CD14-positive monocyte (primary cell): ENCODE measurements around the gene NID1. TPM values are rescaled to one million over a fixed set of nuclear protein-coding genes. Genes with fewer than 3 reads are reported as not detected.
A peak's percentile ranks its signal among the peaks of the same experiment; 100 is the strongest.

Source experiments
- DNase-seq, 3 donors: peaks; one replicate each; pipeline ENCODE4 v3.0.0-alpha.2; 2011 to 2022
- H2AFZ ChIP-seq: 2 replicates; pipeline ENCODE4 v1.6.0; 2012; ENCODE audit warnings: mild to moderate bottlenecking, low read depth, low read length, inconsistent platforms; ENCODE audit not compliant: insufficient read depth, poor library complexity, severe bottlenecking
- H3K27ac ChIP-seq, 2 donors: 1 replicate in 1 of 2; 2 replicates in 1 of 2; pipeline ENCODE4 v1.5.1; 2012 to 2013; ENCODE audit warnings: low read length in 2 of 2, control low read depth in 1 of 2, inconsistent platforms in 1 of 2, low read depth in 1 of 2, mild to moderate bottlenecking in 1 of 2
- H3K27me3 ChIP-seq, 2 donors: one replicate each; pipeline versions ENCODE4 v1.6.0 to v1.6.1; 2011 to 2013; ENCODE audit warnings: low read length in 2 of 2; ENCODE audit not compliant: control insufficient read depth in 2 of 2, insufficient read depth in 2 of 2
- H3K36me3 ChIP-seq, 2 donors: replicated peaks in 1 of 2; 1 replicate in 1 of 2; 2 replicates in 1 of 2; pipeline versions ENCODE4 v1.5.1 to v1.6.1; 2012 to 2013; ENCODE audit warnings: low read length in 2 of 2, control low read depth in 1 of 2, inconsistent platforms in 1 of 2, mild to moderate bottlenecking in 1 of 2; ENCODE audit not compliant: insufficient read depth in 2 of 2, control insufficient read depth in 1 of 2
- H3K4me1 ChIP-seq, 2 donors: 1 replicate in 1 of 2; 2 replicates in 1 of 2; pipeline versions ENCODE4 v1.5.1 to v1.6.1; 2012 to 2013; ENCODE audit warnings: low read length in 2 of 2, control low read depth in 1 of 2, inconsistent platforms in 1 of 2, mild to moderate bottlenecking in 1 of 2, moderate library complexity in 1 of 2; ENCODE audit not compliant: insufficient read depth in 2 of 2, control insufficient read depth in 1 of 2
- H3K4me2 ChIP-seq: replicated peaks from 2 replicates; pipeline ENCODE3; 2012; ENCODE audit warnings: low read length, moderate library complexity, mild to moderate bottlenecking; ENCODE audit not compliant: poor library complexity, severe bottlenecking; ENCODE audit errors: extremely low read depth
- H3K4me3 ChIP-seq, 3 experiments: fragments of 200-600 bp in 1 of 3; sonication (generic) in 1 of 3; replicated peaks in 1 of 3; 1 replicate in 2 of 3; 2 replicates in 1 of 3; pipeline ENCODE4 v1.5.1; 2011 to 2013; ENCODE audit warnings: low read length in 3 of 3, mild to moderate bottlenecking in 3 of 3, control low read depth in 2 of 3, low read depth in 2 of 3, inconsistent platforms in 1 of 3, moderate library complexity in 1 of 3
- H3K79me2 ChIP-seq: 2 replicates; pipeline ENCODE4 v1.6.0; 2012; ENCODE audit warnings: mild to moderate bottlenecking, control low read depth, inconsistent platforms, low read length, moderate library complexity; ENCODE audit not compliant: insufficient read depth
- H3K9ac ChIP-seq: 2 replicates; pipeline ENCODE4 v1.6.0; 2017; ENCODE audit warnings: low read length, mild to moderate bottlenecking; ENCODE audit not compliant: insufficient read depth, poor library complexity, severe bottlenecking
- H3K9me3 ChIP-seq, 2 donors: replicated peaks in 1 of 2; 1 replicate in 1 of 2; 2 replicates in 1 of 2; pipeline versions ENCODE4 v1.5.1 to v1.6.1; 2012 to 2013; ENCODE audit warnings: low read length in 2 of 2, control low read depth in 1 of 2; ENCODE audit not compliant: control insufficient read depth in 1 of 2, insufficient read depth in 1 of 2
- H4K20me1 ChIP-seq: 2 replicates; pipeline ENCODE4 v1.6.0; 2012; ENCODE audit warnings: mild to moderate bottlenecking, low read length, control low read depth, moderate library complexity; ENCODE audit not compliant: insufficient read depth
- H3K27ac Mint-ChIP-seq, 7 donors: one replicate each; pipeline ENCODE4 v1.8.0; 2020; ENCODE audit warnings: mild to moderate bottlenecking in 7 of 7, mixed read lengths in 7 of 7, moderate library complexity in 6 of 7, inconsistent platforms in 2 of 7
- H3K27me3 Mint-ChIP-seq, 3 donors: one replicate each; pipeline ENCODE4 v1.8.0; 2021 to 2022; ENCODE audit warnings: low read depth in 3 of 3, mild to moderate bottlenecking in 3 of 3, mixed read lengths in 3 of 3, moderate library complexity in 3 of 3, inconsistent platforms in 1 of 3
- H3K36me3 Mint-ChIP-seq, 2 donors: one replicate each; pipeline ENCODE4 v1.8.0; 2020; ENCODE audit warnings: mixed read lengths in 2 of 2, inconsistent platforms in 1 of 2, mild to moderate bottlenecking in 1 of 2
- H3K4me1 Mint-ChIP-seq: one replicate; pipeline ENCODE4 v1.8.0; 2020; ENCODE audit warnings: mild to moderate bottlenecking, mixed read lengths
- H3K4me3 Mint-ChIP-seq, 2 donors: one replicate each; pipeline ENCODE4 v1.8.0; 2020; ENCODE audit warnings: mild to moderate bottlenecking in 2 of 2, mixed read lengths in 2 of 2, moderate library complexity in 1 of 2
- H3K9me3 Mint-ChIP-seq, 7 donors: one replicate each; pipeline ENCODE4 v1.8.0; 2020 to 2022; ENCODE audit warnings: mixed read lengths in 7 of 7, mild to moderate bottlenecking in 6 of 7, moderate library complexity in 6 of 7, inconsistent platforms in 2 of 7
- WGBS: methylation state at CpG from one replicate; pipeline ENCODE4 v1.1.5; 2013; ENCODE audit warnings: missing lambda C conversion rate; ENCODE audit not compliant: insufficient coverage; 5-methylcytosine and 5-hydroxymethylcytosine counted together
- intact Hi-C, 2 donors: fragments of 100-400 bp; cut with micrococcal nuclease; formaldehyde crosslinking; loops; one replicate each; pipeline versions ENCODE4 v1.15.0 to v1.15.1; 2023
- polyA plus RNA-seq, 3 donors: library from polyadenylated mRNA; depleted of rRNA in 1 of 3; unstranded in 2 of 3; stranded (reverse) in 1 of 3; fragments of 300-500 nt in 2 of 3; fragments of >200 nt in 1 of 3; fragmentation: Illumina TruSeq in 2 of 3; gene quantifications; 1 replicate in 2 of 3; 2 replicates in 1 of 3; pipeline ENCODE4 v1.2.3, GENCODE V29; 2012 to 2021
- TF ChIP-seq, protein P1 (sequence below): fragments of 200-600 bp; IDR thresholded peaks from one replicate; pipeline ENCODE4 v1.8.0; 2022; ENCODE audit warnings: antibody characterized with exemption, mild to moderate bottlenecking

The NID1 gene
- polyA plus RNA-seq, 3 donors, result 6.8 to 19.7 (median 14.4) TPM

DNA sequence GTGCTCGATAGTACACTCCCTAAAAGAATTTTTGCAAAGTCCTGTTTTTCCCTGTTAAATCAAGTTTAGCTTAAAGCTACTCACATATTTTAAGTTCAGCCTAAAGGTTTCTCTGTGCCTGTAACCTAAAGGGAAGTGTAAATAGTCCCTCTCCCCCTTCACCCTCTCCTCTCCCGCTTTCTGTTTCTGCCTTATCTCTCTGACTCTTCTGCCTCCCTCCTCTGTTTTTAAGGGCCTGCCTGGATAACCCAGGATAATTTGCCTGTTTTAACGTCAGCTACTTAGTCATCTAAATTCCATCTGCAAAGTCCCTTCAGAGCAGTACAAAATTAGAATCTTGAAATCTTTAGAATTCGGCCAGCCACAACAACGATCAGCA, 92.6 kb downstream of the NID1 start:
- H3K9ac ChIP-seq, result peak overlapping the region; percentile 80
- H3K36me3 Mint-ChIP-seq, result peaks cover 4 to 11% of the 10 kb centered on the region in 2 donors
- no peaks in the 10 kb centered on the region for H3K27me3 ChIP-seq
- H3K36me3 ChIP-seq, result peaks cover 0 to 2% of the 10 kb centered on the region in 2 donors
- H3K27me3 Mint-ChIP-seq, result peaks cover 0 to 3% (median 0%) of the 10 kb centered on the region in 3 donors
- H3K4me1 Mint-ChIP-seq, result peaks cover 40% of the 10 kb centered on the region
- 0% methylated on average over 2 of the region's 5 CpGs for WGBS
- H3K9me3 Mint-ChIP-seq, result peaks cover 0 to 3% (median 0%) of the 10 kb centered on the region in 7 donors
- H3K4me1 ChIP-seq, result peaks cover 31 to 54% of the 10 kb centered on the region in 2 donors
- peak in 2 of 3 donors; percentile 47 to 55 for DNase-seq
- H3K27ac Mint-ChIP-seq, result peak overlapping the region; percentile 95 to 99 (median 98)
- no peaks in the 10 kb centered on the region for H3K9me3 ChIP-seq
- TF ChIP-seq, protein P1, sequence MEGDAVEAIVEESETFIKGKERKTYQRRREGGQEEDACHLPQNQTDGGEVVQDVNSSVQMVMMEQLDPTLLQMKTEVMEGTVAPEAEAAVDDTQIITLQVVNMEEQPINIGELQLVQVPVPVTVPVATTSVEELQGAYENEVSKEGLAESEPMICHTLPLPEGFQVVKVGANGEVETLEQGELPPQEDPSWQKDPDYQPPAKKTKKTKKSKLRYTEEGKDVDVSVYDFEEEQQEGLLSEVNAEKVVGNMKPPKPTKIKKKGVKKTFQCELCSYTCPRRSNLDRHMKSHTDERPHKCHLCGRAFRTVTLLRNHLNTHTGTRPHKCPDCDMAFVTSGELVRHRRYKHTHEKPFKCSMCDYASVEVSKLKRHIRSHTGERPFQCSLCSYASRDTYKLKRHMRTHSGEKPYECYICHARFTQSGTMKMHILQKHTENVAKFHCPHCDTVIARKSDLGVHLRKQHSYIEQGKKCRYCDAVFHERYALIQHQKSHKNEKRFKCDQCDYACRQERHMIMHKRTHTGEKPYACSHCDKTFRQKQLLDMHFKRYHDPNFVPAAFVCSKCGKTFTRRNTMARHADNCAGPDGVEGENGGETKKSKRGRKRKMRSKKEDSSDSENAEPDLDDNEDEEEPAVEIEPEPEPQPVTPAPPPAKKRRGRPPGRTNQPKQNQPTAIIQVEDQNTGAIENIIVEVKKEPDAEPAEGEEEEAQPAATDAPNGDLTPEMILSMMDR, result no peak
- peaks cover 5% of the 10 kb centered on the region for H3K79me2 ChIP-seq
- peak overlapping the region; percentile 82 for H2AFZ ChIP-seq
- peak overlapping the region; percentile 77 for H3K4me2 ChIP-seq
- H3K4me3 ChIP-seq, result peak overlapping the region; percentile 17 to 72 (median 53)
- H4K20me1 ChIP-seq, result no peaks in the 10 kb centered on the region
- H3K4me3 Mint-ChIP-seq, result peak overlapping the region; percentile 85 to 95
- H3K27ac ChIP-seq, result peak overlapping the region; percentile 95 to 97
- intact Hi-C loops, result loop anchor here (5.0 to 10.0 kb wide), 4 partner anchors 60 to 140 kb away; partner anchors contain the start of gene LYST (in 1 of the 2)

DNA sequence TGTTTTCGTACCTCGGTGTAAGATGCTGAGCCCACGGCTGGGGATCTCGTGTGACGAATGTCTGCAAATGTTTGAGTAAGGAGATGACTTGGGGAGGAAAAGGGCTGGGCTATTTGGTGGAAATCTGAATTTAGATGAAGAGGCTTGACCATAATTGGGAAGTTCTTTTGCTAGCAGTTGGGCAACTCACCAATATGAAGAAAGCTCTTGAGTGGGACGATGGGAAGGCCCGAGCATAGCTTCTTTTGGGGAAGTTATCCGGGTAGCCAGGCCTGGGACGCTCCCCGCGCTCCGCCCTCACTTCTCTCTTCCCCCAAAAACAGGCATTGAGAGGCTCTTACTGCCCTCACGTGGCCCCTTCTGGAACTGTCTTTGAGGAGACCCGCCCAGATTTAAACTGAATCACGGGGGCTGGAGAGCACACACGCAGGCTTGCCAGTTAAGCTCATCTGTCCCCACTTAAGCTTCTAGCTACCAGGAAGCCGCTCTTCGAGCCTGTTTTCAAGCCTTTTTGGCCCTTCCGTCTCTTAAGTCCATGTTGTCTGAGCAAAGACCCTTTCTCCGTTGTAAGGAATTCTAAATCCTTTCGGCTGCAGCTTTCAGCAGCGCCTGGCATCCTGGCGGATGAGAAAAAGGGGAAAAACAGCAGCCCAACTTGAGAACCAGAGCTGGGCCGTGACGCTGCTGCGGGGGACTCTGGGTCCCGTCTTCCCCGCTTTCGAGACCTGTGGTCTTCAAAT, 93.1 kb downstream of the NID1 start:
- H3K9ac ChIP-seq, result peak overlapping the region; percentile 80
- peaks cover 0 to 5% (median under 1%) of the 10 kb centered on the region in 7 donors for H3K9me3 Mint-ChIP-seq
- H2AFZ ChIP-seq, result peak overlapping the region; percentile 82
- peaks cover 5% of the 10 kb centered on the region for H3K79me2 ChIP-seq
- H3K36me3 ChIP-seq, result no peaks in the 10 kb centered on the region
- H4K20me1 ChIP-seq, result no peaks in the 10 kb centered on the region
- TF ChIP-seq, protein P1, result peak; percentile 88
- peaks cover 0 to 3% (median 0%) of the 10 kb centered on the region in 3 donors for H3K27me3 Mint-ChIP-seq
- H3K4me2 ChIP-seq, result peak overlapping the region; percentile 77
- no peaks in the 10 kb centered on the region for H3K9me3 ChIP-seq
- H3K4me3 ChIP-seq, result peak overlapping the region; percentile 35 to 72 (median 53)
- peaks cover 35% of the 10 kb centered on the region for H3K4me1 Mint-ChIP-seq
- peak overlapping the region; percentile 95 to 97 for H3K27ac ChIP-seq
- H3K27me3 ChIP-seq, result no peaks in the 10 kb centered on the region
- peaks cover 29 to 48% of the 10 kb centered on the region in 2 donors for H3K4me1 ChIP-seq
- H3K4me3 Mint-ChIP-seq, result peak overlapping the region; percentile 85 to 95
- peaks cover 0 to 8% of the 10 kb centered on the region in 2 donors for H3K36me3 Mint-ChIP-seq
- intact Hi-C loops, result loop anchor here (2.0 to 10.0 kb wide), 7 partner anchors 17 to 139 kb away; partner anchors contain the start of gene LYST (in 1 of the 2)
- DNase-seq, result peak; percentile 99 to 100 (median 99)
- H3K27ac Mint-ChIP-seq, result peak overlapping the region; percentile 95 to 99 (median 98)
- 0% methylated on average over 27 of the region's 29 CpGs for WGBS
